ENCODE measurements around the gene VPS13D.

DNA sequence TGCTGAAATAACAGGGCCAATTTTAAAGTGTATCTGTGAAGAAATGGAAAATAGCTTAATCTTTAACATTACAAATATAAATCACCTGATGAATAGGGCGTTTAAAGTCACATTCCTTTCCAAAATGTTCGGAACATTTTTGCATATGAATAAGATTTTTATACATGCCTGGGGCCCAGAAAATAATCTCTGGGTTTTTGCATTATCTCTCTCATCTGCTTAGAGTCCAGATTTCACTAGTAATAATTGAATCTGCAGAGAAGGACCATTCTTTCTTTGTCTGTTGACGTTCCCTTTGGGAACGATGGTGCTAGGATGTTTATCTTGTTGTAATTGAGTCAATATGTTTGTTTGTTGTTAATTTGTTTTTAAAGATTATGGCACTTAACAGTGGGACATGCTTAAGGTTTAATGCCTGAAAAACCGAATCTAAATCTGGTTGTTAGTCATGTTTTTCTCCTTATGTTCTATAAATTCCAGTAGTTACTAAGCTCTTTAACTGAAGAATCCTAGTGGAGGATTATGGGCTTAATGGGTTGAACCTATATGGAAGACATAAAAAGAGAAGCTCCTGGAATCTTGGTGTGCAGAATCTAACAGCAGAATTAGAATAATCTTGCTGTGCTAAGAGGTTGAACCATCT, 140.6 kb downstream of the VPS13D start:
- TF ChIP-seq, protein P1, sequence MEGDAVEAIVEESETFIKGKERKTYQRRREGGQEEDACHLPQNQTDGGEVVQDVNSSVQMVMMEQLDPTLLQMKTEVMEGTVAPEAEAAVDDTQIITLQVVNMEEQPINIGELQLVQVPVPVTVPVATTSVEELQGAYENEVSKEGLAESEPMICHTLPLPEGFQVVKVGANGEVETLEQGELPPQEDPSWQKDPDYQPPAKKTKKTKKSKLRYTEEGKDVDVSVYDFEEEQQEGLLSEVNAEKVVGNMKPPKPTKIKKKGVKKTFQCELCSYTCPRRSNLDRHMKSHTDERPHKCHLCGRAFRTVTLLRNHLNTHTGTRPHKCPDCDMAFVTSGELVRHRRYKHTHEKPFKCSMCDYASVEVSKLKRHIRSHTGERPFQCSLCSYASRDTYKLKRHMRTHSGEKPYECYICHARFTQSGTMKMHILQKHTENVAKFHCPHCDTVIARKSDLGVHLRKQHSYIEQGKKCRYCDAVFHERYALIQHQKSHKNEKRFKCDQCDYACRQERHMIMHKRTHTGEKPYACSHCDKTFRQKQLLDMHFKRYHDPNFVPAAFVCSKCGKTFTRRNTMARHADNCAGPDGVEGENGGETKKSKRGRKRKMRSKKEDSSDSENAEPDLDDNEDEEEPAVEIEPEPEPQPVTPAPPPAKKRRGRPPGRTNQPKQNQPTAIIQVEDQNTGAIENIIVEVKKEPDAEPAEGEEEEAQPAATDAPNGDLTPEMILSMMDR (IDR thresholded peaks at IDR 0.05), result no peak
- TF ChIP-seq POLR2A (IDR thresholded peaks at IDR 0.05), result no peak

Measured in right lobe of liver (tissue), 4 donors.